ENCODE results near the gene HRAS.
A peak's percentile ranks its signal among the peaks of the same experiment; 100 is the strongest.
"Not testable (repeated sequence)": the region's sequence is repeated elsewhere in the genome, so short reads cannot be mapped to it uniquely, and the experiment has no call there.

The HRAS gene

GRCh38 chr11:532986-533585 is 2.3 kb downstream of the HRAS start:
- no peak for DNase-seq (ENCODE audit: low spot score)

- no peak for DNase-seq (ENCODE audit: low spot score)
Measured at GRCh38 chr11:532527-532985, 2.8 kb downstream of the HRAS start.

- DNase-seq (ENCODE audit: low spot score), result no peak
Measured at GRCh38 chr11:531919-532526, 3.4 kb downstream of the HRAS start.

- DNase-seq (ENCODE audit: low spot score), result no peak
Measured at GRCh38 chr11:530960-531831, 4.2 kb downstream of the HRAS start.

GRCh38 chr11:529728-530411 is 5.5 kb downstream of the HRAS start:
- no peak for DNase-seq (ENCODE audit: low spot score)

GRCh38 chr11:528815-529727 is 6.3 kb downstream of the HRAS start:
- DNase-seq (ENCODE audit: low spot score), result no peak

GRCh38 chr11:528166-528814 is 7.1 kb downstream of the HRAS start:
- no peak for DNase-seq (ENCODE audit: low spot score)

GRCh38 chr11:526192-526591 is 9.2 kb downstream of the HRAS start:
- DNase-seq (ENCODE audit: low spot score), result no peak

GRCh38 chr11:521177-521688 is 14.1 kb downstream of the HRAS start:
- DNase-seq (ENCODE audit: low spot score), result no peak

- DNase-seq (ENCODE audit: low spot score), result no peak
Measured at GRCh38 chr11:520428-521176, 14.8 kb downstream of the HRAS start.

- peak; percentile 90 for DNase-seq (ENCODE audit: low spot score)
Measured at GRCh38 chr11:518463-519202, 16.7 kb downstream of the HRAS start.

- not testable (repeated sequence) for DNase-seq (ENCODE audit: low spot score)
Measured at GRCh38 chr11:516918-517685, 18.3 kb downstream of the HRAS start.

GRCh38 chr11:516400-516799 is 19.0 kb downstream of the HRAS start:
- no peak for DNase-seq (ENCODE audit: low spot score)

GRCh38 chr11:515131-515530 is 20.2 kb downstream of the HRAS start:
- DNase-seq (ENCODE audit: low spot score), result no peak

GRCh38 chr11:514606-515005 is 20.8 kb downstream of the HRAS start:
- DNase-seq (ENCODE audit: low spot score), result no peak

- no peak for DNase-seq (ENCODE audit: low spot score)
Measured at GRCh38 chr11:512761-513595, 22.4 kb downstream of the HRAS start.

- no peak for DNase-seq (ENCODE audit: low spot score)
Measured at GRCh38 chr11:508956-509355, 26.4 kb downstream of the HRAS start.
